Measurements from ENCODE around the gene SERPINB5. TPM values are rescaled to one million over a fixed set of nuclear protein-coding genes. Genes with fewer than 3 reads are reported as not detected.

SERPINB5 gene
- total and polyA plus RNA-seq, 2 experiments from 2014 or later, result 0.16 TPM; not detected in 1

DNA sequence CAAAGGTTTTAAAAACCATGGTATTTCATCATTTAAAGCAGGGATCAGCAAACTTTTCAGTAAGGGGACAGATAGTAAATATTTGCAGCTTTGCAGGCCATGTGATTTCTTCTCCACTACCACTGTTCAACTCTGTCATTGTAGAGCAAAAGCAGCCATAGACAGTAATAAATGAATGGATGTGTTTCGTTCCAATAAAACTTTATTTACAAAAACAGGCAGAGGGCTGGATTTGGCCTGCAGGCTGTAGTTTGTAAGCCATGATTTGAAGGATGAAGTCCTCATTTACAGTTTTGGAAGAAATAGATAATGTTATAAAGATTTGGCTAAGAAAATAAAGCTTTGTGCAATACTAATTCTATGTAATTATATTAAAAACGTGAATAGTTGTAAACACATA, 67.3 kb downstream of the SERPINB5 start:
- ATAC-seq, result no peak
- H2AFZ ChIP-seq, result no peak overlapping the region
- H3K27ac Mint-ChIP-seq, result no peak overlapping the region

More for the DNA sequence above, 67.3 kb downstream of the SERPINB5 start:
- no peaks in the 10 kb centered on the region for H4K20me1 ChIP-seq (replicated peaks; ENCODE audit: insufficient read depth)
- no peak for TF ChIP-seq ZNF114 (CRISPR knock-in tag; IDR thresholded peaks at IDR 0.05)
- TF ChIP-seq, protein P1, sequence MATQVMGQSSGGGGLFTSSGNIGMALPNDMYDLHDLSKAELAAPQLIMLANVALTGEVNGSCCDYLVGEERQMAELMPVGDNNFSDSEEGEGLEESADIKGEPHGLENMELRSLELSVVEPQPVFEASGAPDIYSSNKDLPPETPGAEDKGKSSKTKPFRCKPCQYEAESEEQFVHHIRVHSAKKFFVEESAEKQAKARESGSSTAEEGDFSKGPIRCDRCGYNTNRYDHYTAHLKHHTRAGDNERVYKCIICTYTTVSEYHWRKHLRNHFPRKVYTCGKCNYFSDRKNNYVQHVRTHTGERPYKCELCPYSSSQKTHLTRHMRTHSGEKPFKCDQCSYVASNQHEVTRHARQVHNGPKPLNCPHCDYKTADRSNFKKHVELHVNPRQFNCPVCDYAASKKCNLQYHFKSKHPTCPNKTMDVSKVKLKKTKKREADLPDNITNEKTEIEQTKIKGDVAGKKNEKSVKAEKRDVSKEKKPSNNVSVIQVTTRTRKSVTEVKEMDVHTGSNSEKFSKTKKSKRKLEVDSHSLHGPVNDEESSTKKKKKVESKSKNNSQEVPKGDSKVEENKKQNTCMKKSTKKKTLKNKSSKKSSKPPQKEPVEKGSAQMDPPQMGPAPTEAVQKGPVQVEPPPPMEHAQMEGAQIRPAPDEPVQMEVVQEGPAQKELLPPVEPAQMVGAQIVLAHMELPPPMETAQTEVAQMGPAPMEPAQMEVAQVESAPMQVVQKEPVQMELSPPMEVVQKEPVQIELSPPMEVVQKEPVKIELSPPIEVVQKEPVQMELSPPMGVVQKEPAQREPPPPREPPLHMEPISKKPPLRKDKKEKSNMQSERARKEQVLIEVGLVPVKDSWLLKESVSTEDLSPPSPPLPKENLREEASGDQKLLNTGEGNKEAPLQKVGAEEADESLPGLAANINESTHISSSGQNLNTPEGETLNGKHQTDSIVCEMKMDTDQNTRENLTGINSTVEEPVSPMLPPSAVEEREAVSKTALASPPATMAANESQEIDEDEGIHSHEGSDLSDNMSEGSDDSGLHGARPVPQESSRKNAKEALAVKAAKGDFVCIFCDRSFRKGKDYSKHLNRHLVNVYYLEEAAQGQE (IDR thresholded peaks at IDR 0.05; ENCODE audit: unreplicated experiment), result no peak
- TF ChIP-seq NANOG (IDR thresholded peaks at IDR 0.05; ENCODE audit: borderline replicate concordance), result no peak
- no peak for TF ChIP-seq ZNF331 (CRISPR knock-in tag; IDR thresholded peaks at IDR 0.05; ENCODE audit: low read depth)
- TF ChIP-seq EZH2 (IDR thresholded peaks at IDR 0.05; ENCODE audit: low read depth, unreplicated experiment), result no peak
- no peak for TF ChIP-seq STAT1 (IDR thresholded peaks at IDR 0.05; ENCODE audit: unreplicated experiment)
- TF ChIP-seq, protein P2, sequence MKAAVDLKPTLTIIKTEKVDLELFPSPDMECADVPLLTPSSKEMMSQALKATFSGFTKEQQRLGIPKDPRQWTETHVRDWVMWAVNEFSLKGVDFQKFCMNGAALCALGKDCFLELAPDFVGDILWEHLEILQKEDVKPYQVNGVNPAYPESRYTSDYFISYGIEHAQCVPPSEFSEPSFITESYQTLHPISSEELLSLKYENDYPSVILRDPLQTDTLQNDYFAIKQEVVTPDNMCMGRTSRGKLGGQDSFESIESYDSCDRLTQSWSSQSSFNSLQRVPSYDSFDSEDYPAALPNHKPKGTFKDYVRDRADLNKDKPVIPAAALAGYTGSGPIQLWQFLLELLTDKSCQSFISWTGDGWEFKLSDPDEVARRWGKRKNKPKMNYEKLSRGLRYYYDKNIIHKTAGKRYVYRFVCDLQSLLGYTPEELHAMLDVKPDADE (IDR thresholded peaks at IDR 0.05), result no peak
- TF ChIP-seq, protein P3, sequence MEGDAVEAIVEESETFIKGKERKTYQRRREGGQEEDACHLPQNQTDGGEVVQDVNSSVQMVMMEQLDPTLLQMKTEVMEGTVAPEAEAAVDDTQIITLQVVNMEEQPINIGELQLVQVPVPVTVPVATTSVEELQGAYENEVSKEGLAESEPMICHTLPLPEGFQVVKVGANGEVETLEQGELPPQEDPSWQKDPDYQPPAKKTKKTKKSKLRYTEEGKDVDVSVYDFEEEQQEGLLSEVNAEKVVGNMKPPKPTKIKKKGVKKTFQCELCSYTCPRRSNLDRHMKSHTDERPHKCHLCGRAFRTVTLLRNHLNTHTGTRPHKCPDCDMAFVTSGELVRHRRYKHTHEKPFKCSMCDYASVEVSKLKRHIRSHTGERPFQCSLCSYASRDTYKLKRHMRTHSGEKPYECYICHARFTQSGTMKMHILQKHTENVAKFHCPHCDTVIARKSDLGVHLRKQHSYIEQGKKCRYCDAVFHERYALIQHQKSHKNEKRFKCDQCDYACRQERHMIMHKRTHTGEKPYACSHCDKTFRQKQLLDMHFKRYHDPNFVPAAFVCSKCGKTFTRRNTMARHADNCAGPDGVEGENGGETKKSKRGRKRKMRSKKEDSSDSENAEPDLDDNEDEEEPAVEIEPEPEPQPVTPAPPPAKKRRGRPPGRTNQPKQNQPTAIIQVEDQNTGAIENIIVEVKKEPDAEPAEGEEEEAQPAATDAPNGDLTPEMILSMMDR (conservative IDR thresholded peaks at IDR 0.05; ENCODE audit: low read depth in 2 of 2), result no peak
- no peak for TF ChIP-seq EZH2phosphoT487 (IDR thresholded peaks at IDR 0.05; ENCODE audit: unreplicated experiment)
- Mint-ChIP-seq H3K9me3 (no peaks in the 10 kb centered on the region), H3K27me3 (ENCODE audit: insufficient read depth, low read depth, poor library complexity) (peaks cover 2% of the 10 kb centered on the region), H3K4me1 (peaks cover 13% of the 10 kb centered on the region), H3K4me3 (no peak overlapping the region), H3K36me3 (ENCODE audit: low read depth) (no peaks in the 10 kb centered on the region)
- no peak overlapping the region for H3K4me2 ChIP-seq
- DNase-seq (ENCODE audit: low spot score), result no peak
- H3K27me3 ChIP-seq (ENCODE audit: insufficient read depth), result no peaks in the 10 kb centered on the region
- H3K4me3 ChIP-seq, result no peak overlapping the region
- peaks cover 3% of the 10 kb centered on the region; the same call in 1 of the 2 replicates for H3K9me2 ChIP-seq (ENCODE audit: insufficient read depth)
- H3F3A ChIP-seq (replicated peaks; ENCODE audit: low read depth), result no peaks in the 10 kb centered on the region
- H3K79me2 ChIP-seq (replicated peaks; ENCODE audit: insufficient read depth), result no peaks in the 10 kb centered on the region
- H3K36me3 ChIP-seq (ENCODE audit: insufficient read depth), result no peaks in the 10 kb centered on the region
- H3K4me1 ChIP-seq (ENCODE audit: insufficient read depth), result no peaks in the 10 kb centered on the region
- no peak overlapping the region for H3K27ac ChIP-seq (ENCODE audit: low read depth)

Measured in GM23338 (cell line).